HG03039 (cell line): ENCODE results near the gene LUZP1.
A peak's percentile ranks its signal among the peaks of the same experiment; 100 is the strongest.
"Not testable (repeated sequence)": the region's sequence is repeated elsewhere in the genome, so short reads cannot be mapped to it uniquely, and the experiment has no call there.

ENCODE experiments used
- ATAC-seq: cut with Tn5 transposase; IDR thresholded peaks from one replicate; pipeline ENCODE4 v1.9.1; 2021; ENCODE audit warnings: mild to moderate bottlenecking, moderate library complexity; ENCODE audit not compliant: unreplicated experiment

Gene LUZP1

DNA sequence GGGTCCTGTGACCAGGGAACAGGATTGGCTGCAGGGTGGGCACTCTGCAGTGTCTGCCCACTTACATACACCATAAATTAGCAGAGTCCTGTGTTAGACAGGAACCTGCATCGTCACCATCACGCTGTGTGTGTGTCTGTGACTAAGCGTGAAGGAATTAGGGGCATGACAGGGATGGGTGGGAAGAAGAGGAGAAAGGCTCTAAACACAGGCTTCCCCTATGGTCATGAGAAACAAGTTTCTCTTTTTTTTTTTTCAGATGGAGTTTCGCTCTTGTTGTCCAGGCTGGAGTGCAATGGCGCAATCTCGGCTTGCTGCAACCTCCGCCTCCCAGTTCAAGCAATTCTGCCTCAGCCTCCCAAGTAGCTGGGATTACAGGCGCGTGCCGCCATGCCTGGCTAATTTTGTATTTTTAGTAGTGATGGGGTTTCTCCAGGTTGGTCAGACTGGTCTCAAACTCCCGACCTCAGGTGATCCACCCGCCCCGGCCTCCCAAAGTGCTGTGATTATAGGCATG, 20.3 kb upstream of the LUZP1 start:
- ATAC-seq, result not testable (repeated sequence)

GRCh38 chr1:23188434-23188884, 19.8 kb upstream of the LUZP1 start:
- no peak for ATAC-seq

GRCh38 chr1:23187637-23188036, 19.0 kb upstream of the LUZP1 start:
- ATAC-seq, result no peak

DNA sequence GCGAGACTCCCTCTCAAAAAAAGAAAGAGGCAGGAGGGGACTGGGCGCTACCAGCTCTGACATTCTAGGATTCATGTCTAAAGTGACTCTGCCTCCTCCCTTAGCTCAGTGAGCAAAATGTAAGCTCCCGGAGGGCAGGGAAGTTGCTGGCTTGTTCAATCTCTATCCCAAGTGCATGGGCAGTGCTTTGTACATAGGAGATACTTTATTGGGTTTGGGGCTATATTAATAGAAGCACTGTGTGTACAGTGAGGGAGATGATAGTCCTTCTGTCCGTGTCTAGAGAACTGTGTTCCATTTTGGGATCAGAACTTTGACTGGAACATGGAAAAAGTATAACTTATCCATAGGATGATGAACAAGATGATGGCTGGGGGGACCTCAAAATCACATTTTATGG, 16.7 kb upstream of the LUZP1 start:
- no peak for ATAC-seq

GRCh38 chr1:23184212-23184934, 15.7 kb upstream of the LUZP1 start:
- ATAC-seq, result no peak

DNA sequence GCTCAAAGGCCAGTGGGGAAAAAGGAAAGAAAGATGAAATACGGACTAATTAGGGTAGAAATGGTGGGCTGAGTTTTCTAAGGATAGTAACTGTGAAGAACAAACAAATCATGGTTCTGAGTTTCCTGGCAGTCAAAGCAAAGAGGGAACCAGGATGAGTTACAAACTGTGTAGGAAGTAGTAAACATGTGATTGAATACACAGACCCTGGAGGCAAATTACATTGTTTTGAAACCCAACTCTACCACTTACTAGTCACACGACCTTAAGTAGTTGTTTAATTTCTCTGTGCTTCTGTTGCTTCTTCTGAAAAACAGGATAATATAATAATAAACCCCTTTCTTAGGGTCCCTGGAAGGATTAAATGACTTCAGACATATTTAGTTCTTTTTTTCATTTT, 11.2 kb upstream of the LUZP1 start:
- no peak for ATAC-seq

DNA sequence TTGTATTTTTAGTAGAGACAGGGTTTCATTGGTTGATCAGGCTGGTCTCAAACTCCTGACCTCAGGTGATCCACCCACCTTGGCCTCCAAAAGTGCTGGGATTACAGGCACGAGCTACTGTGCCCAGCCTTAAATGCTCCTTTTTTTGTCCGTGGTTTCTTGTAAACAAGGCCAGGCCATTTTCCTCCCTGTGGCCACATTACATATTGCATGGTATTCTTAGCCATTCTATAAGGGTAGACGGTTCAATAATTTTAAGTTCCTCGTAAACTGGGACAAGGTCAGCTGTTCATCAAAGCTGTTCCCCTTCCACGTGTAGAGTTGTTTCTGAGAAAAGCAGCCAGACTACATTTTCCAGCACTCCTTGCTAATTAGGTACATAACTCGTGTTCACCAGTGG, 10.3 kb upstream of the LUZP1 start:
- no peak for ATAC-seq

GRCh38 chr1:23178414-23178813, 9.8 kb upstream of the LUZP1 start:
- no peak for ATAC-seq

DNA sequence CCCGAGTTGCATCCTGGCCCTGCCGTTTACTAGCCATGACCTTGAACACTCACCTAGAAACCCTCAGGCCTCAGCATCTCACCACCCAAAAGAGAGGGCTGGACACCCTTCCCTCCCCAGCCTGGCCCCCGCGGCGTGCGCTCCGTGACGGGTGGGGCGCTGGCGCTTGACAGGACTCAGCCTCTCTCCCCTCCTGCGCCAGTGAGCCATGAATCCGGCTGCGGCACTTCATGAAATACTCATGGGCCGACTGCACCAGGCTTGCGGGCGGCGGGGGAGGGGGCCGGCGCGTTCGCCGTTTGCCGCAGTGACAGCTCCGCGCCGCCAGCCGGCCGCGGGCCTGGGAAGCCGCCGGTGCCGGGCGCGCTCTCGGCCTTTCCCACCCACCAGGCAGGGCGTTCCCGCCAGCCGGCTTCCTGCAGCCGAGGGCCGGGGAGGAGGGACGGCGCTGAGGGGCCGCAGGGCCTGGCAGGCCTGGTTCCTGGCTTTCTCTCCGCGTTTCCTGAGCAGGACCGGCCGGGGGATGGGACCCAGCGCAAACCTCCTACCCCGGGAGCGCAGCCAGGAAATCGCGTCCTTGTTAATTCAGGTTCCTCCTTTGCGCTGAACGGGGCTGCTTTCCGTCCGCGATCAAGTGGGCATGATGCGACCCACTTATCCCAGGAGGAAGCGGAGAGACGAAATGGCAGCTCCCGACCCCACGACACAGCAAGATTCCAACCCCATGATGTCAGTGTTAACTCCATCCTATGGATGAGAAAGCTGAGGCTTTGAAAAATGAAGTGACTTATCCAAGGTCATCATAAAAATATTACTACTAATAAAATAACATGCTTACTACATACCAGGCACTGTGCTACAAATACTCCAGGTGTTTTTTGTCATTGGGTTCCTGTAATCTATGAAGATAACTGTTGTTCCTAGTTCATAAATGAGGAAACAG, 9.1 kb upstream of the LUZP1 start:
- peak; percentile 64 for ATAC-seq

- no peak for ATAC-seq
These were observed 8.4 kb upstream of the LUZP1 start for GRCh38 chr1:23177031-23177430.

- no peak for ATAC-seq
These were observed 5.9 kb upstream of the LUZP1 start for GRCh38 chr1:23174426-23175110.

DNA sequence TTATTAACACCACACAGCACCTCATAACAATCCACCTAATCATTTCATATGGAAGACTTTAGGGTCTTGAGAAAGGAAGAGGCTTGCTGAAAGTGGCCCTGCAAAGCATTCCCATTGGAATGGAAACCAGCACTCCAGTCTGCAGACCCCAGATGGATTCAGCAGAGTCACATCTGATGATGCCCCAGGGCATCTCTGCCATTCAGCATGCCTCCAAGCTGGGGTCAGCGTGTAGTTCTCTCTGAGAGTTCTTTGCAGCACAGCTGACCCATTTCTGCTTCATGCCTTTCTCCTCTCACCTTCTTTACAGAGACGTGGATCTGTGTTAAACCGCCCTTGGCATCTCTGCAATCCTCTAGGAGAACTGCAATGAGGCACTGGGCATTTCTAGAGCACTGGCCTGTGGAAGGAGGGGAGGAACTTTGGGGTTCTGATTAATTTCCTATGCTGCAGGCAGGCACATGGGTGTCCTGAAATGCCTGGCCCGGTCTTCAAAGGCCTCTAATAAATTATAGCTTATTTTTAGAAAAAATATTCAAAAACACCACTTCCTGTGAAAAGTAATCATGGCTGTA, 2.6 kb upstream of the LUZP1 start:
- ATAC-seq, result no peak

GRCh38 chr1:23169727-23170335, 1.2 kb upstream of the LUZP1 start:
- no peak for ATAC-seq

DNA sequence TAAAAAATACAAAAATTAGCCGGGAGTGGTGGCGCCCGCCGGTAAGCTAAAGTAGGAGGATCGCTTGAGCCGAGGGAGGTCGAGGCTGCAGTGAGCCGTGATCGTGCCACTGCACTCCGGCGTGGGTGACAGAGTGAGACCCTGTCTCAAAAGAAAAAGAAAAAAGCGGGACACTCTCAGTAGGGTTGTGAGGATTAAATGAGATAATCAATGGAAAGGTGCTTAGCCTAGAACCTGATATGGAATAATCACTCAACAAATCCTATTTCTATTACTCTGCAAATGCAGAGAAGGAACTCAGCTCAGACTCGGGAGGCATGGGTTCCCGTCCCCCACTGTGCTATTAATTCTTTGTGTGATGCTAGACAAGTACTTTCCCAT, 529 bp upstream of the LUZP1 start:
- ATAC-seq, result no peak

GRCh38 chr1:23168079-23168444, 594 bp downstream of the LUZP1 start:
- ATAC-seq, result no peak

GRCh38 chr1:23167353-23168078, 1.1 kb downstream of the LUZP1 start:
- no peak for ATAC-seq

DNA sequence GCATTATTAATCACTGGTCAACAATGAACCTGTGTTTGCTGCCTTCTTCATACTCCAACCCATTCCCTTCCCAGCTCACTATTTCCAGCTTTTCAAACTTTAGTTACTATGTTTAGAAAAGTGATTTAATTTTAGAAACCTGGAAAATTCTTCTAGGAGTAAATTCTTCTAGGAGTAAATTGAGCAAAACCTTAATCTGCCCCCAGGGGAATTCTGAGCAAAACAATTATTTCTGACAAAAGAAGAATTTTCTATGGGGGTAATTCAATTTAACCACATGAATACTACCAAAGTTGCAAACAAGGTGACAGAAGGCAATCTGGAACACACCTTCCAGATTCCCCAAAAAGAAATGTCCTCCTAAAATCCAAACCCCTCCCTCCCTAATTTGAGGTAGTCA, 1.8 kb downstream of the LUZP1 start:
- ATAC-seq, result no peak

GRCh38 chr1:23163395-23163794, 5.3 kb downstream of the LUZP1 start:
- no peak for ATAC-seq

DNA sequence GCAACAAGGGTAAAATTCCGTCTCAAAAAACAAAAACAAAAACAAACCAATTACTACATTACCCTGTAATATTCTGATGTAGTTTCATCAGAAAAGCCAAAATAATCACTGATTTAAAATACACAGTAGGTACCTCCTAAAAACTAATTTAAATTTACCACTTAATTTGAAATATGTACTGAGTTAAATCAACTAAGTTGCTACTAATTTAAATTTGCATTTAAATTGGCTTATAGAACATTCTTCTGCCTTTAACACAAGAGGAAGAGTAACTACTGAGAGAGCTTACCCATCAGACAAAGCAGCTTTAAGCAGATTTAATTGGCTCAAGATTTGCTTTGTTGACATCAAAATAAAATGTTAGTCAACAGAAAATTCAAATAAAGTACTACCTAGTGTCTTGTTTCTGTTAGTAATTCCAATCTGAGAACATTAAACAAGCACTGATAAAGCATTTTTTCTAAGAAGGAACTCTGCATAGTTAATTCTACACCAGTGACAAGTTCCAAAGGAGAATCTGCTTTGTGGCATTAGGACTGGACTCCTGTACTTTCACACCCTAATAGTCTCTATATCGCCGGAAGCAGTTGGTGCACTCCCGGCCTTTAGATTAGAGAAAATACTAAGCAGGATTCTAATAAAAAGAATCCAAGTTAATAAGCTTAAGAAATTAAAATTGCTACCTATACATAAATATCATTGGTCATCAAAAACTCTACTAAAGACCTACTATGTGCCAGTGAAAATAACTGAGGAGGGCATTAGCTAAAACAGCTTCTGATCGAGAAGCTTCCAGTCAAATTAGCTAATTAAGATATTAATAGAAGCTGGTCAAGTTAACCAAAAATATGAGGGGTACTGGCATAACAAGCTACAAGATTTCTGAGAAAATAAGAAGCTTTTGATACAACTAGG, 8.4 kb downstream of the LUZP1 start:
- no peak for ATAC-seq
